ENCODE data around the gene FAM53B.

The FAM53B gene

DNA sequence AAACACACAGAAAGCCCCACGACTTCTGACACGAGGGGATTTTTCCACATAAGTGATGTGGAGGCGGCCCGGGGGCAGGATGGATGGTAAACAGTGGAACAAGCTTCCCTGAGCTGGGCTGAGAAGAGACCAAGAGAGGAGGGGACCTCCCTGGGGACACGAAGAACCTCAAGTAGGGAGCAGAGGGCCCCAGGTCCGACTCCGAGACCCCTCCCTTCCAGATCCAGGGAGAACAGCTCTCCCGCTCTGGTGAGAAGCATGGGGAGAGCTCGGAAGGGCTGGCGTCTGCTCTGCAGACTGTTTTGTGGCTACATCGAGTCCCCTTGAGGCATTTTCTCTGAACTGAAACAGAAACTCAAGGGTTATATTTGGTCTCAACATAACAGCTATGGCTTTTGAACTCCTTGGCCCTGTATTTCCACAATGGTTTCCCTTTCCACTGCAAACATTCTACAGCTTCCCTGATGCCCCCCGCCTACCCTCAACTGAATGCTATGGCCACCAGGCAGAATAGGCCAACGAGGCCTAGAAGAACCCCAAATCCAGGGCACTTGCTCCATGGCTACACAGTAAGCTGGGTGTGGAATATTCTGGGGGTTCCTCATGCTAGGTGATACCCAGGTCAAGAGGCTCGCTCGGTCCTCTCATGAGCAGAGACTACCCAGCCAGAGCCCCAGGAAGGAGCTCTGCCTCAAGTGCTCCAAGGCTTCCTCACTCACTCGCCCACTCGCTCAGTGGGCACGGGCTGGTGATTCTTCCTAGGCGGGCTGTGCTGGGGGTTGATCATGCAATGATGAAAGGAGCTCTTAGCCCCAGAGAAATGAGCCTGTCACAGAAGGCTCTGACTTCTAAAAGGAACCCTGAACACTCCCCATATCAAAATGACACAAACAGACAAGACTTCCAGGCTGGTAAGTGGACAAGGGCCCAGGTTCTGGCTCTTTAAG lies 47.5 kb downstream of the FAM53B start:
- TF ChIP-seq, protein P1, sequence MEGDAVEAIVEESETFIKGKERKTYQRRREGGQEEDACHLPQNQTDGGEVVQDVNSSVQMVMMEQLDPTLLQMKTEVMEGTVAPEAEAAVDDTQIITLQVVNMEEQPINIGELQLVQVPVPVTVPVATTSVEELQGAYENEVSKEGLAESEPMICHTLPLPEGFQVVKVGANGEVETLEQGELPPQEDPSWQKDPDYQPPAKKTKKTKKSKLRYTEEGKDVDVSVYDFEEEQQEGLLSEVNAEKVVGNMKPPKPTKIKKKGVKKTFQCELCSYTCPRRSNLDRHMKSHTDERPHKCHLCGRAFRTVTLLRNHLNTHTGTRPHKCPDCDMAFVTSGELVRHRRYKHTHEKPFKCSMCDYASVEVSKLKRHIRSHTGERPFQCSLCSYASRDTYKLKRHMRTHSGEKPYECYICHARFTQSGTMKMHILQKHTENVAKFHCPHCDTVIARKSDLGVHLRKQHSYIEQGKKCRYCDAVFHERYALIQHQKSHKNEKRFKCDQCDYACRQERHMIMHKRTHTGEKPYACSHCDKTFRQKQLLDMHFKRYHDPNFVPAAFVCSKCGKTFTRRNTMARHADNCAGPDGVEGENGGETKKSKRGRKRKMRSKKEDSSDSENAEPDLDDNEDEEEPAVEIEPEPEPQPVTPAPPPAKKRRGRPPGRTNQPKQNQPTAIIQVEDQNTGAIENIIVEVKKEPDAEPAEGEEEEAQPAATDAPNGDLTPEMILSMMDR (IDR thresholded peaks at IDR 0.05; ENCODE audit: insufficient read depth, low read depth, low read length, missing control alignments): no peak
- H3K4me3 ChIP-seq (ENCODE audit: low read length): no peak overlapping the region
- no peak for DNase-seq (ENCODE audit: low read depth)

DNA sequence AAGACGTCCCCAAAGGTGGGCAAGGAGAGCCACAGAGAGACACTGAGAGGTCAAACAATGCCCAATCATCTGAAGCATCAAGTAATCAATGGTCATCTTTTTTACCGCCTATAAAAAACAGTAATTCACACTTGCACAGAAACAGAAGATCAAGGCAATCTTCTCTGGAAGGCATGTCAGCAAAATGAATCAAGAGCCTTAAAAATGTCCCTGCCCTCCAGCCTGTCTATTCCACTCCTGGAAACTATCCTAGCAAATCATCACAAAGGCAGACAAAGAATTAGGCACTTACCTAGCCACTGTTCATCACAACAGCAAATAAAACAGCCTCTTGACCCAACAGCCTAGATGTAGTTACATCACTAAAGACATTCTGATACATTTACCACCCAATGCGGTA lies 48.9 kb downstream of the FAM53B start:
- TF ChIP-seq, protein P1 (IDR thresholded peaks at IDR 0.05; ENCODE audit: insufficient read depth, low read depth, low read length, missing control alignments): no peak
- no peak overlapping the region for H3K4me3 ChIP-seq (ENCODE audit: low read length)

DNA sequence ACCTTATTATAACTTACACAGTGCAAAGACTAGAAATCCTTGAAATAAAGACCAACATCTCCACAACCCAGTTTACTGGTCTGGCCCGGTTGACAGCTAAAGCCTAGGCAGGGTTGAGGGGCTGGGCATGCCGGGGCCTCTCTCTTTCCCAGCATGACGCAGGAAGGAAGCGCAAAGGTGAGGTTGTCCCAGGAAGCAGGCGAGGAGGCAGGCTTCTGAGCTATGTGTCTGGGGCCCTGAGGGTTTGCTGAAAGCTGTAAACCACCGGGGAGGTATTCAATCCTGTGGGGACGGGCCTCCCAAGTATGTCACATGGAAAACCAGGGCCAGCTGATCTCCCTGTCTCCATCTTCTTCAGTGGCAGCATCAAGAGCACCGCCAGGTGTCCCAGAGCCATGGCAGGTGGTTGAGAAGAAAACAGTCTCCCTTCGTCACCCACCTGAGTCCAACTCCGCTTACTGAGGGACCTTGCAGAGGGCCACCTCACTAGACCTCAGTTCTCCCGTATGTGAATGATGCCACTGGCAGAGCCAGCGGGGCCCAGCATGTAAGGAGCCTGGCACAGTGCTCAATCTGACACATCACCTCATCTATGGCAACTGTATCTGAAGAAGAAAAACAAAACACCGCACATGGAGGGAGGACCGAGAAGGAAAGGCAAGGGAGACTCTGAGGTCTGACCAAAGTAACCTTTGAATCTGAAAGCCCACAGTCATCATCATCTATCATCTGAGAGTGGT lies 49.5 kb downstream of the FAM53B start:
- peak; percentile 29 for DNase-seq (ENCODE audit: low read depth)
- no peak overlapping the region for H3K4me3 ChIP-seq (ENCODE audit: low read length)
- TF ChIP-seq, protein P1 (IDR thresholded peaks at IDR 0.05; ENCODE audit: insufficient read depth, low read depth, low read length, missing control alignments): no peak

More for the DNA sequence above, 48.9 kb downstream of the FAM53B start:
- DNase-seq (ENCODE audit: low read depth): no peak

DNA sequence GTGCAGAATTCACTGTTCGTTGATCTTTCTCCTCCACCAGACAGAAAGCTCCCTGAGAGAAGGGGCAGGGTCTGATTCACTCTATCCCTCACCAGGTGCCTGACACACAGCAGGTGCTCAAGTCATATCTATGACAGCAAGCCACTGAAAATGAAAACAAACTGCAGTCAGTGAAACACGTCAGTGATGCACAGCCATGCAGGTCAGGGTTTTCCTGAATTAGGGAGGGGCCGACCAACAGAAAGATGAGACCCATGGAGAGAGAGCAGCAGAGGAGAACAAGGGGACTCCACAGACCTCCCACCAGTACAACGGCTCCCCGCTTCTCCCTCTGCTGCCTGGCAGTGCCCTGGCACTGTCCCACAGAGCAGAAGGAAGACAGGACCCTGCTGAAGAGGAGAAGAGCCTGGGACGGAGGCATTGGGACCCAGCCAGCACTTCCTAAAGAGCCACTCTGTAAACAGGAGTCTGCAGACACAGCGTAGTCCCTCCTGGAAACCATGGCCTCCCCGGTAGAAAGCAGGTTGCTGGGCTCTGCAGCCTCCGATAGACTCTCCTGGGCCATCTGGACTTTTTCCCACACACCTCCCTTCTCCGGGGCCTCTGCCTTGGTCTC lies 50.3 kb downstream of the FAM53B start:
- no peak for DNase-seq (ENCODE audit: low read depth)
- TF ChIP-seq, protein P1 (IDR thresholded peaks at IDR 0.05; ENCODE audit: insufficient read depth, low read depth, low read length, missing control alignments): no peak
- no peak overlapping the region for H3K4me3 ChIP-seq (ENCODE audit: low read length)

DNA sequence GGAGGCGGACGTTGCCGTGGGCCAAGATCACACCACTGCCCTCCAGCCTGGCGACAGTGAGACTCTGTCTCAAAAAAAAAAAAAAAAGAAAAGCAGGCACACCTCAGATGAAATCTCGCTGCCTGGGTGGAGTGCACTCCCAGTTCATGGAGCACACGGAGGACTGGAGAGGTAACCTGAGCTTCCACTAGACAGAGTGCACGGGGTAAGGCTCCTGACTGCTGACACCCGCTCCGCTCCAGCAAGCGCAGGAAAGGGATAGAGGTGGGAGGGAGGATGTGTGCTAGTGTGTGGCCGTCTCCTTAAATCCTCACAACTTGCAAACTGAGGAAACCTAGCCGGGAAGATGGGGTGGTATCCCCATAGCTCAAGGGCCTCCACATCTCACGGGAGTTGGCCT lies 50.8 kb downstream of the FAM53B start:
- TF ChIP-seq, protein P1 (IDR thresholded peaks at IDR 0.05; ENCODE audit: insufficient read depth, low read depth, low read length, missing control alignments): no peak
- no peak overlapping the region for H3K4me3 ChIP-seq (ENCODE audit: low read length)
- no peak for DNase-seq (ENCODE audit: low read depth)

DNA sequence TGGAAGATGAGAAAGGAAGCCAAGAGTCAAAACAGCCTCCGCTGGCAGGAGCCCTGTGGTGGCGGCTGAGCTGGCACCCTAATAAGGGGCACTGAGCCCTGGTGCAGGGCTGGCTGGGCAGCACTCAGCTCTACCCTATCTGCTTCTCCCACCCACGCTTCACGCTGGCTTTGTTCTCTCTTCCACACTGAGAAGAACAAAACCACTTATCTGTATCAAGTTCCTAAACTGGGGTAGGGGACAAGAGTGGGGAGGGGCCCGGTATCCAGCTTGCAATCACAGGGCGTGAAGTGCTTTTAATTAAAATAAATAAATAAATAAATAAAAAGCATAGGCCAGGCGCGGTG lies 52.1 kb downstream of the FAM53B start:
- DNase-seq (ENCODE audit: low read depth): no peak
- no peak overlapping the region for H3K4me3 ChIP-seq (ENCODE audit: low read length)
- TF ChIP-seq, protein P1 (IDR thresholded peaks at IDR 0.05; ENCODE audit: insufficient read depth, low read depth, low read length, missing control alignments): no peak

Measured in epithelial cell of esophagus (primary cell).